GM12801 (cell line): ENCODE results near the gene MDN1.

Experiments used
- TF ChIP-seq, protein P1 (sequence below): IDR thresholded peaks from one replicate; pipeline ENCODE4 v1.5.1; 2011; ENCODE audit warnings: control low read depth; ENCODE audit not compliant: insufficient read length; ENCODE audit errors: extremely low read depth

Gene MDN1

DNA sequence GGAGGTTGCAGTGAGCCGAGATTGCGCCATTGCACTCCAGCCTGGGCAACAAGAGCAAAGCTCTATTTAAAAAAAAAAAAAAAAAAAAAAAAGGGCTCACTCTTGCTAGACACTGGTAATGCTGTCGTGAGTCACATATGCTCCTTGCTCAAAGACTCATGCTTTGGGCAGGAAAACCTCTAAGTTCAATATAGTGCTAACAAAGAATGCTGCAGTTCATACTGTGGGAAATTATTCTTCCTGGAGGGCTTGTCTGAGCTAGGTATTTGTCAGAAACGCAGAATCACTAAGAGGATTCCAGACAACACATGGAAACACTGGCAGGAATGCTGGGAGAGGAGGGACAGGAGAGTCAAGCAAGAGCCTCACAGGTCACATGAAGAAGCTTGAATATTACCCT, 178.8 kb downstream of the MDN1 start:
- TF ChIP-seq, protein P1, sequence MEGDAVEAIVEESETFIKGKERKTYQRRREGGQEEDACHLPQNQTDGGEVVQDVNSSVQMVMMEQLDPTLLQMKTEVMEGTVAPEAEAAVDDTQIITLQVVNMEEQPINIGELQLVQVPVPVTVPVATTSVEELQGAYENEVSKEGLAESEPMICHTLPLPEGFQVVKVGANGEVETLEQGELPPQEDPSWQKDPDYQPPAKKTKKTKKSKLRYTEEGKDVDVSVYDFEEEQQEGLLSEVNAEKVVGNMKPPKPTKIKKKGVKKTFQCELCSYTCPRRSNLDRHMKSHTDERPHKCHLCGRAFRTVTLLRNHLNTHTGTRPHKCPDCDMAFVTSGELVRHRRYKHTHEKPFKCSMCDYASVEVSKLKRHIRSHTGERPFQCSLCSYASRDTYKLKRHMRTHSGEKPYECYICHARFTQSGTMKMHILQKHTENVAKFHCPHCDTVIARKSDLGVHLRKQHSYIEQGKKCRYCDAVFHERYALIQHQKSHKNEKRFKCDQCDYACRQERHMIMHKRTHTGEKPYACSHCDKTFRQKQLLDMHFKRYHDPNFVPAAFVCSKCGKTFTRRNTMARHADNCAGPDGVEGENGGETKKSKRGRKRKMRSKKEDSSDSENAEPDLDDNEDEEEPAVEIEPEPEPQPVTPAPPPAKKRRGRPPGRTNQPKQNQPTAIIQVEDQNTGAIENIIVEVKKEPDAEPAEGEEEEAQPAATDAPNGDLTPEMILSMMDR: no peak

DNA sequence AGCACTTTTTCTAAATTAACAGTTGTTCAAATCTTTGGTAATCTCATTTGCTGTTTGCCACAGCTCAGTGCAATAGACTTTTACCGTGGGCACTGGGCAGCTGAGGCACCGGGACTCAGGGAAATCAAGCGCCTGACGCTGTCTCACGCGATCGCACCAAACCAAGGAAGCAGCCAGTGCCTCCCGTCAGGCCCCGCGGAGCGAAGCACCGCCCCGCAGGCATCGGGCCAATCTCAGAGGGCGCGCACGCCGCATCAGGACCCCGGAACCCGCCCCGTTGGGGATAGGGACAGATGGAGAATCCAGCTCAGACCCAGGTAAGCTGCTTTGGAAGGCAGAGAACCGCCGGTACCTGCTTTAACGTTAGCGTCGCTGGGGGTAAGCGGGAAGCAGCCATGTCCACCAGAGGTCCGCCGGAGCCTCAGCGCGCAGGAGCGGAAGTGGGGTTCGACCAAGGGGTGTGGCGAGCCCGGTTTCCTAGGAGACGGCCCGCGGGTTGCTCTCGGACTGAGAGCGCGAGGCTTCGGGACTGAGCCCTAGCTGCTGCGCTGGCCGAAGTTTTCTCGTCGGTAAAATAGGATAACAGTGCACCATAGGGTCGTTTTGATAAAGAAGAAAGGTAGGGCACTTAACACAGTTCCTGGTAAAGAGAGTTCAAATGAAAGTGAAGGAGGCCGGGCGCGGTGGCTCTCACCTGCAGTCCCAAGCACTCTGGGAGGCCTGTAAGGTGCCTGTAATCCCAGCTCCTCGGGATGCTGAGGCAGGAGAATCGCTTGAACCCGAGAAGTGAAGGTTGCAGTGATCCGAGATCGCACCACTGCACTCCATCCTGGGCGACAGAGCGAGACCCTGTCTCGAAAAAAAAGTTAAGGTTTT, 181.0 kb downstream of the MDN1 start, which contains the start of gene LYRM2:
TSS of gene LYRM2 (minus strand) at position 428 of the 876 bp plus-strand sequence. CDS start at position 397, 31 bp downstream.
- TF ChIP-seq, protein P1: no peak

DNA sequence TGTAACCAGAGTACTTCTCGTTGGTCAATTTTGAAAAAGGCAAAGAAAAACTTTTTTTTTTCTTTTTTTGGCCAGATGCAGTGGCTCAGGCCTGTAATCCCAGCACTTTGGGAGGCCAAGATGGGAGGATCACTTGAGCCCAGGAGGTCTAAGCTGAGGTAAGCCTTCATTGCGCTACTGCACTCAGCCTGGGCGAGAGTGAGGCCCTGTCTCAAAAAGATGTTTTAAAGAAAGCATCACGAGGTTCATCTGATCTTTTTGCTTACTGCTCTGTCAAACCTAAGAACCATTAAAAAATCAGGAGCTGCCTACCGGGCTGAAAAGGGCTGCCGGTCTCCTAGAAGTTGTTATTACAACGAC, 181.7 kb downstream of the MDN1 start:
- TF ChIP-seq, protein P1: no peak

DNA sequence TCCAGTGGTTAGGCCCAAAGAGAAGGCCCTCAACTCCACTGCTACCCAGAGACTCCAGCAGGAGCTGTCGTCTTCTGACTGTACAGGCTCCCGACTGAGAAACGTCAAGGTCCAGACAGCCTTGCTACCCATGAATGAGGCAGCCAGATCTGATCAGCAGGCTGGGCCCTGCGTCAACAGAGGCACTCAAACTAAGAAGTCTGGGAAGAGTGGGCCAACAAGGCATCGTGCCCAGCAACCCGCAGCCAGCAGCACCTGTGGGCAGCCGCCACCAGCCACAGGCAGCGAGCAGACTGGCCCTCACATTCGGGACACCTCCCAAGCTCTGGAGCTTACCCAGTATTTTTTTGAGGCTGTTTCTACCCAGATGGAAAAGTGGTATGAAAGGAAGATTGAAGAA, 189.1 kb downstream of the MDN1 start:
- TF ChIP-seq, protein P1: no peak

DNA sequence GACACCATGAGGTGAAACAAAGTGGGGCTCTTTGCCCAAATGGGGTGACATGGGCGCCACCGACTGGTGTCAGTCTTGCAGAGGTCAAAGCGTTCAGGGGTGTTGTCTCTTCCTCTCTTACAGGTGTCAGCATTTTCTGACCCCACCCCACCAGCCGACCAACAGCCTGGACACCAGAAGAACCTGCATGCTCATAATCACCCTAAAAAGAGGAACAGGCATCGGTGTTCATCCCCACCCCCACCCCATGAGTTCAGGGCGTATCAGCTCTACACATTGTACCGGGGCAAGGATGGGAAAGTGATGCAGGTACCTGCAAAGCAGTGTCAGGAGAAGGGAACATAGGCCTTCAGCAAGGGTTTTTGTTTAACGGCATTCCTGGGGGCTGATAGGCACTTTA, 195.8 kb downstream of the MDN1 start:
- TF ChIP-seq, protein P1: no peak

DNA sequence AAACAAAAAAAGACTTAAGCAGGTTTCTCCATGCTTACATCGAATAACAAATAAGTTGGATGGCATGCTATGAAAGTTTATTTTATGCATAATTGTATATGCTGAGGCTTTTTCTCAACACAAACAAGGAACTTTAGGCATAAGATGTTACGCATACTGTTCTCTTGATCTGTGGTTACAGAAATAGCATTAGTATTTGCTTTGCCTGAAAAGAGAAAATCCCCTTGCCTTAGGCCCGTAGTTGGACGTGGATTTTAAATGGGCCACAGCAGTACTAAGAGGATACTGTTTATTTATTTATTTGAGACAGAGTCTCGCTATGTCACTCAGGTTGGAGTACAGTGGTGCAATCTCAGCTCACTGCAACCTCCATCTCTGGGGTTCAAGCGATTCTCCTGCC, 200.0 kb downstream of the MDN1 start:
- TF ChIP-seq, protein P1: no peak

DNA sequence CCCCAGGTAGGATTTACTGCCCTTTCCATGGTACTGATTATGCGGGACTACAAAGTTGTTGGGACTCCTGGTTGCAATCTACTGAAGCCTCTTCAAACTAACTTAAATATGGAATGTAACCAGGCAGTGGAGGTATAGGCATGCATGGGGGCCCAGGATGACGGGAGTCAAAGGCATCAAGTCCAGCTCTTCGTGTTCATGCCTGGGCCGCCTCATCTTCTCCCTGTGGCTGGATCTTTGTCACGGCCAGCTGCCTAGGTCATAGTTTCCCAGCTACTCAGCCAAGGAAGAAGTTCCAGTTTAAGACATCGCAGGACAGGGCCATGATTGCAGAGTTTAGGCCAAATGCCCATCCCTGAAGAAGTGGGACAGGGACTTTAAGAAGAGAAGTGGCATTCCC, 201.6 kb downstream of the MDN1 start:
- TF ChIP-seq, protein P1: no peak
